HG02970 (cell line): ENCODE data around the gene SYCE1.
"Not testable (repeated sequence)": the region's sequence is repeated elsewhere in the genome, so short reads cannot be mapped to it uniquely, and the experiment has no call there.

Source experiments
- ATAC-seq: cut with Tn5 transposase; IDR thresholded peaks from one replicate; pipeline ENCODE4 v1.9.1; 2021; ENCODE audit warnings: mild to moderate bottlenecking, moderate library complexity, moderate number of reproducible peaks; ENCODE audit not compliant: unreplicated experiment, low FRiP score

The SYCE1 gene

DNA sequence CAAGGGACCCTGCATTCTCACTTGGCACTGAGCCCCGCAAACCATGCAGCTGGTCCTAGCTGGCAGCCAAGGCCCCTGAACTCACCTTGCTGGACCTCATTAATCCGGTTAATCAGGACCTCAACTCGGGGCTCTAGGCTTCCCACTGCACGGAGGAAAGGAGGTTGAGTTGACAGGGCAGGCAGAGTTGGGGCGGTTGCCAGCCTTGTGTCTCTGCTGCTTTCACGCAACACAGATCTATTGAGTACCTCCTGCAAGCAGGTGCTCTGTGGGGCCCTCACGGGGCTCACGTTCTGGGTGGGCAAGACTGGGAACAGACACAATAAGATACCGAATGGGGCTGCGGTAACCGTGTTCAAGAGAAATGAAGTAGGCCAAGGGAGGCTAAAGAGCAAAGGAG lies 6.2 kb downstream of the SYCE1 start:
- ATAC-seq: no peak

DNA sequence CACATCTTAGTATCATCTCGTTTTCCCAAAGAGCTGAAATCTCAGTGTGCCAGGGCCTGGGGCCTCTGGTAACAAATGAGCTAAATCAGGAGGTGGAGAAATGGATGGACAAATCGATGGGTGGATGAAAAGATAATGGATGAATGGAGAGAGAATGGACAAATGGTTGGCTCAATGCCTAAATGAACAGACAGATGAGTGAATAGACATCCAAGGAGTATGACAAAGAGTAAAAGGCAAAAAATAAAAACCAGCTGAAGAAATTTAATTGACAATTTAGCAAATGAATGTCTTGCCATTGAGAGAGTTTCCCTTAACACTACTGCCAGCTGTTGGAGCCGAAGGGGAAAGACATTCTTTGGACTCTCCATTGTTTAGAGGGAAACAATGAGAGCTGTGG lies 8.0 kb downstream of the SYCE1 start:
- no peak for ATAC-seq

DNA sequence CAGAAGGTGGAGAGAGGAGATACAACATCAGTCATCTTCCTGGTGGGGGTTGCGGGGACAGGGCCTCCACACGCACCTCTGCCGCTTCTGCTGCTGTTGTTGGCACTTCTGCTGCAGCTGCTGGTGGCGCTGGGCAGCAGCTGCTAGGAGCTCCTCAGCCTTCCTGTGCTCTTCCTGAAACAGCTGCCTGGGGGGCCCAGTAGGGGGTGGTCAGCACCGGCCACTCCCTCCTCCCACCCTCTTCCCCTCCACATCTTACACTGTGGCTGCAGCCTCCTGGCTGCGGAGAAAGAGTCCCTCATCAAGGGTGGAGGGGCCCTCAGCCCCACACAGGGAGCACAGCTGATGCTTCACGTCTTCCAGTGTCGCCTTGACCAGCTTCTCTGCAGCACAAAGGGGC lies 9.9 kb downstream of the SYCE1 start:
- ATAC-seq: no peak

DNA sequence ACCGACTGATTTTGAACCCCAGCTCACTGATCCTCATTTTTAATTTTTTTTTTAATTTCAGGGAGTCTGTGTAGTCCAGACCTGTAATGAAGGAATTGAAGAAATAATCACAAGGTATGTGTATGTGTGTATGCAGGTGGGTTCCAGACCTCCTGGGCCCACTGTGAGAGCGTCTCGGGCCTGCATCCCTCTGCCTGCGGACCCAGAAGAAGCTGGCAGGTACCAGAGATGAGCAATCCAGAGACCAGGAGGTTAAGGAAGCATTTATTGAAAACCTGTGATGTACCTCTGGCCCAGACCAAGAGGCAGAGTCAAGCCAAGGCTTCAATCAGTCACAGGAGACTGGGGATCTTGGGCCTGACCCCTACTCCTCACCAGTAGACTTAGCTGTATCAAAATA lies 10.8 kb downstream of the SYCE1 start:
- no peak for ATAC-seq

DNA sequence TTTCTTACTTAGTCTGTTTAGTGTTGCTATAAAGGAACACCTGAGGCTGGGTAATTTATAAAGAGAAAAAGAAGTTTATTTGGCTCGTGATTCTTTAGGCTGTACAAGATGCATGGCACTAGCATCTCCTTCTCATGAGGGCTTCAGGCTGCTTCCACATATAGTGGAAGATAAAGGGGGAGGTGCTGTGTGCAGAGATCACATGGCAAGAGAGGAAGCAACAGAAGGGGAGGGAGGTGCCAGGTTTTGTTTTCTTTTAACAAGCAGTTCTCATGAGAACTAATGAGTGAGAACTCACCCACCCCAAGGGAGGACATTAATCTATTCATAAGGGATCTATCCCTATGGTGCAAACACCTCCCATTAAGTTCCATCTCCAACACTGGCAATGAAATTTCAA lies 20.9 kb downstream of the SYCE1 start:
- ATAC-seq: no peak

DNA sequence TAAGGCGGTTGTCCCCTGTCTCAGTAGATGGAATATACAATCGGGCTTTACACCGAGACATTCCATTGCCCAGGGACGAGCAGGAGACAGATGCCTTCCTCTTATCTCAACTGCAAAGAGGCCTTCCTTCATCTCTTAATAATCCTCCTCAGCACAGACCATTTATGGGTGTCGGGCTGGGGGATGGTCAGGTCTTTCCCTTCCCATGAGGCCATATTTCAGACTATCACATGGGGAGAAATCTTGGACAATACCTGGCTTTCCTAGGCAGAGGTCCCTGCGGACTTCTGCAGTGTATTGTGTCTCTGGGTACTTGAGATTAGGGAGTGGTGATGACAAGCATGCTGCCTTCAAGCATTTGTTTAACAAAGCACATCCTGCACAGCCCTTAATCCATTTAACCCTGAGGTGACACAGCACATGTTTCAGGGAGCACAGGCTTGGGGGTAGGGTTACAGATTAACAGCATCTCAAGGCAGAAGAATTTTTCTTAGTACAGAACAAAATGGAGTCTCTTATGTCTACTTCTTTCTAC lies 23.9 kb downstream of the SYCE1 start:
- not testable (repeated sequence) for ATAC-seq

DNA sequence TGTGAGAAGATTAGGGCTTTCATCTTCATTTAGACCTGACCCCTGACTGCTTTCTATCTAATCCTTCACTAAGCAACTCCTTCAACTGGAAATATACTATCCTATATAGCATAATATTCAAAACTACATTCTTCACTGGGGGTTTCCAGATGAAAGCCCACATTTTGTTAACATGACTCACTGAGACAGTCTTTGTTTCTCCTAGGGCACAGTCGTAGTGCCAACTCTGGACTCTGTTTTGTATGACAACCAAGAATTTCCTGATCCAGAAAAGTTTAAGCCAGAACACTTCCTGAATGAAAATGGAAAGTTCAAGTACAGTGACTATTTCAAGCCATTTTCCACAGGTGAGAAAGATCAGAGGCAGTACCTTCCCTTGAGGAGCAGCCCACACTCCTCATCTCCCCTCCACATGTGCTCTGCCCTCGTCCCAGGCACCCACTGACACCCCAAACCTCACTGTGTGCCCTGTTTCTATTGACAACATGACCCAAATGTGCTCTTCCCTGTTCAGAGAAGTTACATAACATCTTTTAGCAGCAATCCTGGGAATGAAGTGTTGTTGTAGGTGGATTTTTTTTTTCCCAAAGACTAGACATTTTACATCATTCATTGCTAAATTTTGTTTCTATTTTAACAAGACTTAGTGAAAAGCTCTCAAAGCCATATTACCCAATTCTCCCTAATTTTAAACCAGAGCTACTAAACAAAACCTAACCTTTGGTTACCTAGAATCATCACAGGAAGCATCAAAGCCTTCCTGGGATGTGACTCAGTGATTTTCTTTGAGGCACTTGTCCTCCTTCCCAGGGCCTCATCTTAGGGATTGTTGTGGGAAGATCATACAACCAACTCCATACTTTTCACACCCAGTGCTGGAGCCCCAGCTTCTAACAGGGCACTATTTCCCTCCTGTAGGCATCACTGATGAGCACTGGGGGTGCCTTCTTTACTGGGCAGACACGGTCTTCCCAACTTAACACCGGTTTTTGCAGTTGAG lies 27.5 kb downstream of the SYCE1 start:
- no peak for ATAC-seq

DNA sequence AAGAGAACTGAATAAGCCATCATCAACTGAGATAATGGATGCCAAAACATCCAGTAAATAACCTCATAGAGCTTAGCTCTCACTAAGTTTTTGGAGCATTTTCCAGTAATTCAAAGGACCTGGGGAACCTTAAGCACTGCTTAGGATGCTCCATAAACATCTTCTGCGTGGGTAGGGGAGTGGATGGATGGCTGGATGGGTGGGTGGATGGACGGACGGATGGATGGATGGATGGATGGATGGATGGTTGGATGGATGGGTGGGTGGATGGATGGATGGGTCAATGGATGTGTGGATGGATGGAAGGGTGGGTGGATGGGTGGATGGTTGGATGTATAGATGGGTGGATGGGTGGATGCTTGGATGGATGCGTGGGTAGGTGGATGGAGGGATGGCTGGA lies 29.2 kb downstream of the SYCE1 start:
- ATAC-seq: no peak

DNA sequence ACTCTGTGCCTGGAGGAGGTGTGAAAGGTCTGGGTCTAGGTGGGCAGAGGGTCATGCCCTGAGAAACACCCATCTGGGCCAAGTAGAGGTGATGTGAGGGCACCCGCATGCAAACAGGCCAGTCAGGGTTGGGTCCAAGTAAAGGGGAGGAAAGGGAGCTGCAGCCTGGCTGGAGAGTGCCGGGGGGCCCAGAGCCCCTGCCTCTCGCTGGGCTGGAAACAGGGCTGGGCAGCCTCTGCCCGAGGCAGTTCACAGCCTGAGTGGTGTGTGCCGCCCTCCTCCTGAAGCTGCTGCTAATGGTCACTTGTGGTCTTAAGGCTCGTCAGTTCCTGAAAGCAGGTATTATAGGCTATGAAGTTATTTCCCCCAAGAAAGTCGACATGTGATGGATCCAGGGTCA lies 31.0 kb downstream of the SYCE1 start:
- no peak for ATAC-seq

DNA sequence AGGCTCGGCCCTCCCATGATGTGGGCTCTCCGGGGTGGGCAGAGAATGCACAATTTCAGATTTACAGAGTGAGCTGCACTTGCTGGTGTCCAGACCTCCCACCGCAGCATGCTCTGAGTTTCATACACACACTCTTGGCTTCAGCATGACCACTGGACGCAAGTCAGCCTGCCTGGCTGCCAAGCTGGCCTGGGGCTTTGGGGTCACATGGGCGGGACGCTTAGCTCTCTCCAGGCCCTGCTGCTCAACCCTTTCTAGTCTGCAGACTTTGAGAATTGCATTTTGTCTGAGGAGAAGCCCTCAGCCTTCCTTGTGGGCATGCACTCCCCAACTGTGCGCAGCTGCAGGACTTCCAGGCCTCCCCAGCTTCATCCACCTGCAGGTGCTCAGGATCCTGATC lies 32.5 kb downstream of the SYCE1 start:
- ATAC-seq: no peak

DNA sequence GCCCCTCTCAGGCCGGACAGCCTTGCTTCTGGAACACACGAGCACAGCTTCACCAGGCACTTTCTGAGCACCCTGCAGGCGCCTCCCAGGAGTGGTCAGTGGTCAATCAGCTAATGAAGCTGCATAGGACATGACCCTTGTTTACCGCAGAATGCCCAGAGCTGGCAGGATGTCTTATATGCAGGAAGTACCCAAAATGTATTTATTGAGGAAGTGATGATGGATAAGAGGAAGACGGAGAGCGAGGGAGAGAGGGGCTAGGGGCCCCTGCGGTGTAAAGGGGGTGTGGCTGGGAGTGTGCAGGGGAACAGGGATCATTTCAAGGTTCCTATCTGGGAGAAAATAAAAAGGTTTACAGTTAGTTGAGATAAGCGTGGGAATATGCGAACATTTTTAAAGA lies 34.9 kb downstream of the SYCE1 start:
- ATAC-seq: no peak

DNA sequence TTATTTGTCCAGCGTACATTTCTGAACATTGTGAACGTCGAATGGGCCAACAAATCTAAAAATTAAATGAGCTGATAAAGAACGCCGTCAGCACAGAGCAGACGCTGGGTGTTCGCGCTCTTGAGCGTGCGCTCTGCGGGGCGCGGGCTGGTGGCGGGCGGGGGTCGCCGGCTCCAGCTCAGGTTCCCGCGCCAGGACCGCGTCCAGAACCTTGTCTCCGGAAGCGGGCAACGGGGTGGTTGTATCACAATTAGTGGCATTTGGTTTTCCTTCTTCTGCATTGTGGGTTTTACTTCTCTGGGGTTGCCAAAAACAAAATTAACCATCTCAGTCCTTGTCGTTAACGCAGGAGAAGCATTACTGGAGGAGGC lies 35.8 kb downstream of the SYCE1 start:
- ATAC-seq: no peak

DNA sequence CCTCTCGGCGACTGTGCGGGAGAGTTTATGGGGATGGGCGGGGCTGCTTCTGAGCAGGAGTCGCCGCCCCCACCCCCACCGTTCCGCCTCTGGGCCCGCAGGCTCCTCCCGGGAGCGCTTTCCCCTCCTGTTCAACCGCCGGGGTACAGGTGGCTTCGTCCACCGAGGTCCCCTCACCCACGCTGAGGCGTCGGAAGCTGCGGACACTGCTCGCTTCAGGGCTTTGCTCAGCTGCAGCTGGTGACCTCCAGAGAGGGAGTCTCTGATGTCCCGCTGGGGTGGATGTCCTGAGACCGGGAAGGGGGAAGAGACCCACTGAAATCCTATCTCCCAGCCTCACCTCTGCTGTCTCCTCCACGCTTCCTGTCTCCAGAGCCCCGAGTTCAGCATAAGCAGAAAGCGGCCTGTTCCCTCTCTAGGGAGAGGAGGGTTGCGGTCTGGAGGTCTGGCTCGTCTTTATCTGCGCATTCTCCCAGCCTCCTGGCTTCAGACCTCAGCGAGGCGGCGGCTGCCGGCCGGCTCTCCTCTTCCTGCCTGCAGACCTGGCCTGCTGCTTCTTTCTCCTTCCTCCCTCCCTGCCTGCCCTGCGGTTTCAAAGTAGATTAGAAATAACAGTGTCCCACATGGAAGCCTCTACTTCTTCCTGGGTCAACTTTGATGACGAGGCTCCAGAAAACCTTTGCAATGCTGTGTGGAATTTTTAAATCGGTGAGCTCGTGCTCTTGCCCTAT lies 36.4 kb downstream of the SYCE1 start:
- ATAC-seq: no peak

DNA sequence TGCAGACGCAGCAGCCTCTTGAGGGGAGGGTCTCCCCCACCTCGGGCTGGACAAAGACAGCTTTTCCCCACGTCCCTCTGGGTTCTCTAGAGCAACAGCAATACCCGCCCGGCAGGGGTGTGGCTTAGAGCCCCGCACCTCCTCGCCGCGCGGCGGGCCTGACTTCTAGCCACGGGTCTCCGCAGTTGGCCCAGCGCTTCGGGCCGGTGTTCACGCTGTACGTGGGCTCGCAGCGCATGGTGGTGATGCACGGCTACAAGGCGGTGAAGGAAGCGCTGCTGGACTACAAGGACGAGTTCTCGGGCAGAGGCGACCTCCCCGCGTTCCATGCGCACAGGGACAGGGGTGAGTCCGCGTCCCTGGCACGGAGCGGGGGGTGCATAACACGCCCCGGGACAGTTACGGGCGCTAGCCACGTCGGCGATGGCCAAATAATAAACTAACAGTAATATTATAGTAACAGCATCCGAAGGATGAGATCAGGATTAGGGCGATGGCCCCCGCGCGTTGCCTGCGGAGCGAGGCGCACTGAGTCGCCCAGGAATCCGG lies 37.0 kb downstream of the SYCE1 start:
- no peak for ATAC-seq

DNA sequence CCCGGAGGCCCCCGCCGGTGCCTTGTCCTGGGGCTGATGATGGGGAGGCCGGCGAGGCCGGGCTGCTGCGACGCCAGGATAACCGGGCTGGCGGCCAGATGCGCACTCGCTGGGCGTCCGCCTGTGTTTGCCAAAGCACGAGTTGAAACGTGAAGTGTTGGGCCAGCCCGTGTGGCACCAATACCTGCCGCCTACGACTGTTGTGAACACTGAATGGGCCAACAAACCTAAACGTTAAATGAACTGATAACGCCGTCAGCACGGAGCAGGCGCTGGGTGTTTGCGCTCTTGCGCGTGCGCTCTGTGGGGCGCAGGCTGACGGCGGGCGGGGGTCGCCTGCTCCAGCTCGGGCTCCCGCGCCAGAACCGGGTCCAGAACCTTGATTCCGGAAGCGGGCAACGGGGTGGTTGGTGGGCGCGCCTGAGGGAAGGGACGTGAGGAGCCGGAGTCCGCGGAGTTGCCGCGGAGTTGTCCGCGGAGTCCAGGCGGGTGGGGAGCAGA lies 37.6 kb downstream of the SYCE1 start:
- ATAC-seq: no peak

DNA sequence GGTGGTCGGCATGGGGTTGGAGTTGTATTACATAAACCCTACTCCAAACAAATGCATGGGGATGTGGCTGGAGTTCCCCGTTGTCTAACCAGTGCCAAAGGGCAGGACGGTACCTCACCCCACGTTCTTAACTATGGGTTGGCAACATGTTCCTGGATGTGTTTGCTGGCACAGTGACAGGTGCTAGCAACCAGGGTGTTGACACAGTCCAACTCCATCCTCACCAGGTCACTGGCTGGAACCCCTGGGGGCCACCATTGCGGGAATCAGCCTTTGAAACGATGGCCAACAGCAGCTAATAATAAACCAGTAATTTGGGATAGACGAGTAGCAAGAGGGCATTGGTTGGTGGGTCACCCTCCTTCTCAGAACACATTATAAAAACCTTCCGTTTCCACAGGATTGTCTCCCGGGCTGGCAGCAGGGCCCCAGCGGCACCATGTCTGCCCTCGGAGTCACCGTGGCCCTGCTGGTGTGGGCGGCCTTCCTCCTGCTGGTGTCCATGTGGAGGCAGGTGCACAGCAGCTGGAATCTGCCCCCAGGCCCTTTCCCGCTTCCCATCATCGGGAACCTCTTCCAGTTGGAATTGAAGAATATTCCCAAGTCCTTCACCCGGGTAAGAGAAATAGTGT lies 38.3 kb downstream of the SYCE1 start, which contains the start of gene CYP2E1:
Gene CYP2E1, plus strand, starts transcription at position 407 of the 632 bp plus-strand sequence. Its CDS starts 33 bp downstream, at position 440.
- ATAC-seq: no peak

DNA sequence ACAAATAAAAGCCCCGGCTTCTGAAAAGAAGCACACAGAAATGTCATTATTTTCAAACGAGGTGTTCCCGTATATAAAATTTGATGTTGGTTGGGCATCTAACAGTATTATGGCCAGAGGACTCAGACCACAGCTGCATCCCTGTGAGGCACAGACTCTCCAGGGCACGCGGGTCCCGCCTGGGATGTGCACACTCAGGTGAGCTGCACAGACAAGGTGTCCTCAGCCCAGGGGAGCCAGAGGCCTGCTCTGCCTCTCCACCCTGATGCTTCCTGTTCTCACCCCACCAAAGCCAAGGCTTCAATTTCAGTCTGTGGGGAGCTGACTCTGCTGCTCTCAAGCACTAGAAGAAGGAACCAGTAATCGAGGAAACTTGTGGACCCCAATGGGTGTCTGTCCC lies 39.9 kb downstream of the SYCE1 start:
- ATAC-seq: no peak

DNA sequence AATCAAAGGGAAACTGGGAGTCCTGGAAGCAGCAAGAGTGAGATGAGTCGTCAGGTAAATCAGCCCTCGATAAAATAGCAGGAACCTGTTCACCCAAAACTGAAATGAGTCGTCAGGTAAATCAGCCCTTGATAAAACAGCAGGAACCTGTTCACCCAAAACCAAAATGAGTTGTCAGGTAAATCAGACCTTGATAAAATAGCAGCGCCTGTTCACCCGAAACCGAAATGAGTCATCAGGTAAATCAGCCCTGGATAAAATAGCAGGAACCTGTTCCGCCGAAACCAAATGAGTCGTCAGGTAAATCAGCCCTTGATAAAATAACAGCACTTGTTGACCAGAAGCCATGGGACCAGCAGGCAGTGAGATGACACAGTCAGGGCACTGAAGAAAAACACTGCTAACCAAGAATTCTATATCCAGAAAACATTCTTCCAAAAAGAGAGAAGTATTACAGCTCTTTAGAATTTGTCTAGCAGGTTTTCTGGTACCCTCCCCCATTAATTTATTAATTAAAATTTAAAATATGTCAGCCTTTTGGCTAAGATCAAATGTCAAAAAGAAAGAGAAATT lies 41.7 kb downstream of the SYCE1 start:
- ATAC-seq: no peak

DNA sequence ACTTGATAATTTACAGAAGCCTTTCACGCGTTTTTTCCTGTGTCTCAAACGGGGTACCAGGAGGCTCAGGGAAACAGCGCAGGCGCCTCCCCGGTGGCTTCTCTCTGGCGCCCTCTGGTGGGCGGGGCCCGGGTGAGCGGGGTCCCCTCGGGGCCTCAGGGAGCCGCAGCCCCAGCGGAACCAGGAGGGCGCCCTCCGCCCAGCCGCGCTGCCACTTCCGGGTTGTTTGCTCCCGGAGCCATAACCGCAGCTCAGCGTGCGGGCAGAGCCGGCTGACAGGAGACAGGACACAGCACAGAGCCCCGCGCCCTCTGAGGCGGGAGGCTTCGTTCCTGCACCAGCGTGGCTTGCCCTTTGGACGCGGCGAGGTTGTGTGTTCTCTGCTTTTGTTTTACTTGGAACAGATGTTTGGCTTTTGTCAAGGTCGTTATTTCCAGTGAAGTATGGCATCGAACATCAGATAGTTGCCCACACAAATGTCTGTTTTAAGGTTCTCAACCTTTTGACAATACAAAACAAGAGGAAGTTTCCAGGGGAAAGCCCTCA lies 45.1 kb downstream of the SYCE1 start:
- ATAC-seq: peak; percentile 78

DNA sequence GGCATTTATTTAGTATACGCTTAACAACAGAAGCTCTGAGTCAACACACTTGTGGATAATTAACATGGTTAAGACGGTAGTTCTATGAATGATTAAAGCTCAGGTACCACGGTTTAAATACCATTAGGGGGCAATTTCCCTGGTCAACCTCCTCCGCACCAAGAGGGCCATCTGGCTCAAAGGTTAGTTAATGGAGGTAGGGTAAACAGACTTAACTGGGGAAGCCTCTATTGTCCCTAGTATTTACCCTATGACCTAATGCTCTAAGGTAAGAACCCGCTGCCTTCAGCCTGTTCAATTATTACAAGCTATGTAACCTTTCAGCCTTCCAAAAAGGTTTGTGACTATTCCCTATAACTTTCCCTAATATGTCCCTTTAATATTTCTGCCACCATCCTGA lies 46.9 kb downstream of the SYCE1 start:
- not testable (repeated sequence) for ATAC-seq
